ENCODE results near the gene MARK3.

- TF ChIP-seq CTCF (IDR thresholded peaks at IDR 0.05), result no peak
- no peak for TF ChIP-seq EP300 (IDR thresholded peaks at IDR 0.05)
- TF ChIP-seq POLR2A (IDR thresholded peaks at IDR 0.05), result no peak
Measured at GRCh38 chr14:103476631-103477030, 91.4 kb downstream of the MARK3 start.
